H9 (cell line): ENCODE results near the gene SETBP1. TPM values are rescaled to one million over a fixed set of nuclear protein-coding genes. Genes with fewer than 3 reads are reported as not detected.

ENCODE experiments used
- DNase-seq: peaks from one replicate; pipeline ENCODE4 v3.0.0-alpha.2; 2017
- H2AFZ ChIP-seq: one replicate; pipeline ENCODE4 v1.6.1; 2013; ENCODE audit warnings: mild to moderate bottlenecking, low read length, control low read depth, moderate library complexity
- H2AK5ac ChIP-seq: 2 replicates; pipeline ENCODE4 v1.6.1; 2013; ENCODE audit warnings: low read length, control low read depth, mixed read lengths; ENCODE audit not compliant: insufficient read length
- H2BK120ac ChIP-seq: one replicate; pipeline ENCODE4 v1.6.1; 2013; ENCODE audit warnings: low read depth, mild to moderate bottlenecking, low read length, control low read depth, inconsistent platforms; ENCODE audit not compliant: poor library complexity, severe bottlenecking
- H2BK12ac ChIP-seq: 2 replicates; pipeline ENCODE4 v1.6.1; 2013; ENCODE audit warnings: low read length, control low read depth, mixed read lengths, low read depth; ENCODE audit not compliant: insufficient read length
- H2BK15ac ChIP-seq: 2 replicates; pipeline ENCODE4 v1.6.1; 2013; ENCODE audit warnings: low read depth, low read length, control low read depth
- H2BK20ac ChIP-seq: one replicate; pipeline ENCODE4 v1.6.1; 2013; ENCODE audit warnings: low read depth, mild to moderate bottlenecking, low read length, control low read depth, inconsistent platforms; ENCODE audit not compliant: poor library complexity, severe bottlenecking
- H2BK5ac ChIP-seq: 2 replicates; pipeline ENCODE4 v1.6.1; 2013; ENCODE audit warnings: low read length, control low read depth, mixed read lengths; ENCODE audit not compliant: insufficient read length
- H3K14ac ChIP-seq: 2 replicates; pipeline ENCODE4 v1.6.1; 2013; ENCODE audit warnings: low read length, control low read depth; ENCODE audit not compliant: insufficient read depth
- H3K18ac ChIP-seq: 2 replicates; pipeline ENCODE4 v1.6.1; 2013; ENCODE audit warnings: low read depth, mild to moderate bottlenecking, mixed read lengths, low read length, control low read depth; ENCODE audit not compliant: insufficient read length
- H3K23ac ChIP-seq: 2 replicates; pipeline ENCODE4 v1.6.1; 2013; ENCODE audit warnings: low read length, control low read depth, mixed read lengths, low read depth; ENCODE audit not compliant: insufficient read length
- H3K23me2 ChIP-seq: 2 replicates; pipeline ENCODE4 v1.6.1; 2013; ENCODE audit warnings: low read depth, mild to moderate bottlenecking, mixed read lengths, low read length, control low read depth; ENCODE audit not compliant: insufficient read length, poor library complexity, severe bottlenecking
- H3K27ac ChIP-seq: 2 replicates; pipeline ENCODE4 v1.5.1; 2013; ENCODE audit warnings: low read length, control low read depth, mixed read lengths, low read depth; ENCODE audit not compliant: insufficient read length
- H3K27me3 ChIP-seq: 2 replicates; pipeline ENCODE4 v1.6.1; 2013; ENCODE audit warnings: low read length, control low read depth, inconsistent platforms; ENCODE audit not compliant: insufficient read depth
- H3K4ac ChIP-seq: 2 replicates; pipeline ENCODE4 v1.6.1; 2013; ENCODE audit warnings: low read depth, mild to moderate bottlenecking, control low read depth, inconsistent platforms, low read length, moderate library complexity
- H3K4me1 ChIP-seq: 2 replicates; pipeline ENCODE4 v1.6.1; 2013; ENCODE audit warnings: low read length, control low read depth, inconsistent platforms; ENCODE audit not compliant: insufficient read depth
- H3K4me2 ChIP-seq: 2 replicates; pipeline ENCODE4 v1.6.1; 2013; ENCODE audit warnings: low read length, control low read depth, mixed read lengths; ENCODE audit not compliant: insufficient read length, insufficient read depth
- H3K56ac ChIP-seq: 2 replicates; pipeline ENCODE4 v1.6.1; 2013; ENCODE audit warnings: low read depth, mild to moderate bottlenecking, mixed read lengths, low read length, control low read depth; ENCODE audit not compliant: insufficient read length
- H3K79me1 ChIP-seq: 2 replicates; pipeline ENCODE4 v1.6.1; 2013; ENCODE audit warnings: low read depth, mild to moderate bottlenecking, moderate library complexity, low read length, control low read depth, inconsistent platforms; ENCODE audit not compliant: insufficient read depth, poor library complexity, severe bottlenecking
- H3K79me2 ChIP-seq: 2 replicates; pipeline ENCODE4 v1.6.1; 2013; ENCODE audit warnings: low read length, control low read depth, inconsistent platforms; ENCODE audit not compliant: insufficient read depth
- H3K9ac ChIP-seq: 2 replicates; pipeline ENCODE4 v1.6.1; 2013; ENCODE audit warnings: low read length, control low read depth, mixed read lengths; ENCODE audit not compliant: insufficient read length; ENCODE audit errors: extremely low read depth
- H3K9me3 ChIP-seq: one replicate; pipeline ENCODE4 v1.6.1; 2013; ENCODE audit warnings: low read depth, low read length, inconsistent platforms; ENCODE audit not compliant: control insufficient read depth
- H3T11ph ChIP-seq: one replicate; pipeline ENCODE4 v1.6.1; 2013; ENCODE audit warnings: mild to moderate bottlenecking, low read length, control low read depth, inconsistent platforms
- H4K20me1 ChIP-seq: one replicate; pipeline ENCODE4 v1.6.1; 2013; ENCODE audit not compliant: control insufficient read depth, insufficient read length, insufficient read depth
- H4K5ac ChIP-seq: 2 replicates; pipeline ENCODE4 v1.6.1; 2013; ENCODE audit warnings: low read depth, mild to moderate bottlenecking, mixed read lengths, low read length, control low read depth; ENCODE audit not compliant: insufficient read length
- H4K8ac ChIP-seq: replicated peaks from 2 replicates; pipeline ENCODE4 v1.6.1; 2013; ENCODE audit warnings: low read length, control low read depth, mixed read lengths, low read depth; ENCODE audit not compliant: insufficient read length
- H4K91ac ChIP-seq: 2 replicates; pipeline ENCODE4 v1.6.1; 2013; ENCODE audit warnings: low read depth, mild to moderate bottlenecking, moderate library complexity, mixed read lengths, low read length, control low read depth; ENCODE audit not compliant: insufficient read length
- H3K27ac Mint-ChIP-seq, 3 experiments: 2 replicates in 2 of 3; 3 replicates in 1 of 3; pipeline ENCODE4 v1.8.0; 2020 to 2021; ENCODE audit warnings: mixed read lengths in 3 of 3, mild to moderate bottlenecking in 1 of 3, moderate library complexity in 1 of 3
- H3K27me3 Mint-ChIP-seq: 2 replicates; pipeline ENCODE4 v1.8.0; 2021; ENCODE audit warnings: low read depth, mild to moderate bottlenecking, moderate library complexity, mixed read lengths
- H3K36me3 Mint-ChIP-seq, 3 experiments: 2 replicates in 2 of 3; 3 replicates in 1 of 3; pipeline ENCODE4 v1.8.0; 2020 to 2021; ENCODE audit warnings: low read depth in 3 of 3, mixed read lengths in 3 of 3; ENCODE audit not compliant: insufficient read depth in 1 of 3
- H3K4me1 Mint-ChIP-seq, 2 experiments: 2 replicates each; pipeline ENCODE4 v1.8.0; 2020; ENCODE audit warnings: mixed read lengths in 2 of 2
- H3K4me3 Mint-ChIP-seq, 2 experiments: 2 replicates in 1 of 2; 3 replicates in 1 of 2; pipeline ENCODE4 v1.8.0; 2020 to 2021; ENCODE audit warnings: mild to moderate bottlenecking in 2 of 2, mixed read lengths in 2 of 2, moderate library complexity in 1 of 2
- H3K9me3 Mint-ChIP-seq, 2 experiments: 2 replicates in 1 of 2; 3 replicates in 1 of 2; pipeline ENCODE4 v1.8.0; 2020; ENCODE audit warnings: mild to moderate bottlenecking in 2 of 2, mixed read lengths in 2 of 2, moderate library complexity in 1 of 2
- WGBS: extraction: QIAGEN DNeasy Blood & Tissue Kit; methylation state at CpG from one replicate; pipeline ENCODE4 v1.1.7; 2013; ENCODE audit warnings: missing lambda C conversion rate, low lambda C conversion rate, mixed read lengths; ENCODE audit not compliant: insufficient read length; ENCODE audit errors: extremely low coverage; 5-methylcytosine and 5-hydroxymethylcytosine counted together
- total RNA-seq: library from RNA; stranded (reverse); gene quantifications from 2 replicates; pipeline ENCODE4 v1.2.1, GENCODE V29; 2021
- TF ChIP-seq, protein P1 (sequence below): fragments of 200-600 bp; sonication (generic); conservative IDR thresholded peaks from 3 replicates; pipeline ENCODE4 v1.8.0; 2021; ENCODE audit warnings: antibody characterized with exemption, mild to moderate bottlenecking

The SETBP1 gene
- total RNA-seq, 1 experiment from 2014 or later, result 4.6 TPM

DNA sequence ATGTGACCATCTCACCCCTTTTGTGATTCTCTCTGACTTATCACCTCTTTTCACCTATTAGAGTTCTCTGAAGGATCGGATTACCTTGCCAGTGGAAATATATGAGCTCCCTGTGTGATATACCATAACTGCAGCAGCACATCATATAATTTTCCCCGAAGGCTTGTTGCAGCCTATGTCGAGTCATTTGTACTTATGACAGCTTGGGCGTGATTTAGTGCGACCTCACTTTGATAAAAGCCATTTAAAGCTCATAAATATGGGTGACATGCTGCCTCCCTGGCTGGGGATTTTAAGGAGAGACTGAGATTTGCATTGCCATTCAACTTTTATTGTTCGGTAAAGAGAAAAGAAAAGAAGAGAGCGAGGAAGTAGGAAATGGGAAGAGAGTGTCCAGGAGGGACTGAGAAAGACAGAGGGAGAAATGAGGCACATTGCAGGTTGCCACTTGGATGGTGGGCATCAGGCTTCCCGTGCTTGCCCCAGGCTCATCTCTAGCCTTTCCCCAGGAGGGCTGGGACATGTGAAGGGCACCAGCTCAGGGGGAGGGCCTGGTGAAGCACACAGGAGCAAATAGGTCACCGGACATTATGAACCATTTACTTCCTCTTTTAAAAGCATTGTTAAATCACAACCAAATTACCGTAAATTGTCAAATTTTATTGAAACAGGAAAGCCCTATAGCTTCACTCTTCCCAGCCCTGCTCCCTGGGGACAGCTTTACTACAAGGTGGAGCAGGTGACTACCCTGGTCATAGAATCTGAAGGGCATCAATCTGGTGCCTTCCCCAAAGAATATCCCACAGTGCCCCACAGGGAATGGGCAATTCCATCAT, 161.3 kb downstream of the SETBP1 start:
- H3K56ac ChIP-seq, result no peak overlapping the region
- no peak overlapping the region for H3K18ac ChIP-seq
- no peak overlapping the region for H2AK5ac ChIP-seq
- no peaks in the 10 kb centered on the region for H3K79me1 ChIP-seq
- TF ChIP-seq, protein P1, sequence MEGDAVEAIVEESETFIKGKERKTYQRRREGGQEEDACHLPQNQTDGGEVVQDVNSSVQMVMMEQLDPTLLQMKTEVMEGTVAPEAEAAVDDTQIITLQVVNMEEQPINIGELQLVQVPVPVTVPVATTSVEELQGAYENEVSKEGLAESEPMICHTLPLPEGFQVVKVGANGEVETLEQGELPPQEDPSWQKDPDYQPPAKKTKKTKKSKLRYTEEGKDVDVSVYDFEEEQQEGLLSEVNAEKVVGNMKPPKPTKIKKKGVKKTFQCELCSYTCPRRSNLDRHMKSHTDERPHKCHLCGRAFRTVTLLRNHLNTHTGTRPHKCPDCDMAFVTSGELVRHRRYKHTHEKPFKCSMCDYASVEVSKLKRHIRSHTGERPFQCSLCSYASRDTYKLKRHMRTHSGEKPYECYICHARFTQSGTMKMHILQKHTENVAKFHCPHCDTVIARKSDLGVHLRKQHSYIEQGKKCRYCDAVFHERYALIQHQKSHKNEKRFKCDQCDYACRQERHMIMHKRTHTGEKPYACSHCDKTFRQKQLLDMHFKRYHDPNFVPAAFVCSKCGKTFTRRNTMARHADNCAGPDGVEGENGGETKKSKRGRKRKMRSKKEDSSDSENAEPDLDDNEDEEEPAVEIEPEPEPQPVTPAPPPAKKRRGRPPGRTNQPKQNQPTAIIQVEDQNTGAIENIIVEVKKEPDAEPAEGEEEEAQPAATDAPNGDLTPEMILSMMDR, result no peak
- H4K20me1 ChIP-seq, result no peaks in the 10 kb centered on the region
- no peak overlapping the region for H4K8ac ChIP-seq
- H3K79me2 ChIP-seq, result no peaks in the 10 kb centered on the region
- Mint-ChIP-seq H3K4me1 (peaks cover 29 to 34% of the 10 kb centered on the region in 2 experiments), H3K4me3 (no peak overlapping the region), H3K36me3 (no peaks in the 10 kb centered on the region), H3K9me3 (peaks cover 0 to 2% of the 10 kb centered on the region in 2 experiments; a peak in 1 of 5 replicates), H3K27me3 (no peaks in the 10 kb centered on the region), H3K27ac (peak overlapping the region in 1 of 3 experiments; percentile 69; a peak in 1 of 7 replicates)
- no peak overlapping the region for H2BK12ac ChIP-seq
- no peak overlapping the region for H3K14ac ChIP-seq
- no peaks in the 10 kb centered on the region for H3K23me2 ChIP-seq
- DNase-seq, result no peak
- H2BK5ac ChIP-seq, result no peak overlapping the region
- peaks cover 7% of the 10 kb centered on the region for H3K4me1 ChIP-seq
- no peak overlapping the region for H2BK120ac ChIP-seq
- no CpG with 5 or more reads among the region's 10 CpGs for WGBS
- H3K4me2 ChIP-seq, result no peak overlapping the region
- no peaks in the 10 kb centered on the region for H3K27me3 ChIP-seq
- H3K27ac ChIP-seq, result no peak overlapping the region
- no peak overlapping the region for H4K5ac ChIP-seq
- H3K4ac ChIP-seq, result no peak overlapping the region
- H3K9ac ChIP-seq, result no peak overlapping the region
- no peak overlapping the region for H3K23ac ChIP-seq
- H2BK15ac ChIP-seq, result no peak overlapping the region
- no peaks in the 10 kb centered on the region for H3K9me3 ChIP-seq
- H2BK20ac ChIP-seq, result no peak overlapping the region
- H2AFZ ChIP-seq, result no peak overlapping the region
- H4K91ac ChIP-seq, result no peak overlapping the region
- H3T11ph ChIP-seq, result no peak overlapping the region
